ENCODE measurements around the gene GALNT17.

Gene GALNT17

GRCh38 chr7:71281261-71281660, 149.3 kb downstream of the GALNT17 start:
- Histone ChIP-seq H3K4me1 (ENCODE audit: insufficient read depth, insufficient read length) (no peaks in the 10 kb centered on the region), H3K4me3 (ENCODE audit: insufficient read length, low read depth) (no peak overlapping the region), H3K9ac (ENCODE audit: insufficient read length, low read depth) (no peak overlapping the region), H3K9me3 (ENCODE audit: insufficient read depth, low read length) (peaks cover 3% of the 10 kb centered on the region; the same call in 1 of the 2 replicates), H3K27me3 (ENCODE audit: insufficient read depth, insufficient read length) (no peaks in the 10 kb centered on the region), H3K36me3 (ENCODE audit: insufficient read depth, insufficient read length, low read length) (no peaks in the 10 kb centered on the region)
- TF ChIP-seq SUZ12 (IDR thresholded peaks at IDR 0.05; ENCODE audit: extremely low read depth, insufficient read depth, insufficient read length) (no peak), YY1 (IDR thresholded peaks at IDR 0.05; ENCODE audit: insufficient read depth, insufficient read length) (no peak), ZNF274 (IDR thresholded peaks at IDR 0.05; ENCODE audit: low read depth, low read length) (no peak)
- DNase-seq (ENCODE audit: low read depth, low spot score) = no peak

- H3K4me1 ChIP-seq (ENCODE audit: insufficient read depth, insufficient read length) = no peaks in the 10 kb centered on the region
- H3K4me3 ChIP-seq (ENCODE audit: insufficient read length, low read depth) = no peak overlapping the region
- no peak overlapping the region for H3K9ac ChIP-seq (ENCODE audit: insufficient read length, low read depth)
- TF ChIP-seq ZNF274 (IDR thresholded peaks at IDR 0.05; ENCODE audit: low read depth, low read length) (no peak), SUZ12 (IDR thresholded peaks at IDR 0.05; ENCODE audit: extremely low read depth, insufficient read depth, insufficient read length) (no peak), YY1 (IDR thresholded peaks at IDR 0.05; ENCODE audit: insufficient read depth, insufficient read length) (no peak)
- peaks cover 3% of the 10 kb centered on the region; the same call in 1 of the 2 replicates for H3K9me3 ChIP-seq (ENCODE audit: insufficient read depth, low read length)
- H3K27me3 ChIP-seq (ENCODE audit: insufficient read depth, insufficient read length) = no peaks in the 10 kb centered on the region
- no peaks in the 10 kb centered on the region for H3K36me3 ChIP-seq (ENCODE audit: insufficient read depth, insufficient read length, low read length)
- DNase-seq (ENCODE audit: low read depth, low spot score) = no peak
These were observed 151.9 kb downstream of the GALNT17 start for GRCh38 chr7:71283802-71284201.

DNA sequence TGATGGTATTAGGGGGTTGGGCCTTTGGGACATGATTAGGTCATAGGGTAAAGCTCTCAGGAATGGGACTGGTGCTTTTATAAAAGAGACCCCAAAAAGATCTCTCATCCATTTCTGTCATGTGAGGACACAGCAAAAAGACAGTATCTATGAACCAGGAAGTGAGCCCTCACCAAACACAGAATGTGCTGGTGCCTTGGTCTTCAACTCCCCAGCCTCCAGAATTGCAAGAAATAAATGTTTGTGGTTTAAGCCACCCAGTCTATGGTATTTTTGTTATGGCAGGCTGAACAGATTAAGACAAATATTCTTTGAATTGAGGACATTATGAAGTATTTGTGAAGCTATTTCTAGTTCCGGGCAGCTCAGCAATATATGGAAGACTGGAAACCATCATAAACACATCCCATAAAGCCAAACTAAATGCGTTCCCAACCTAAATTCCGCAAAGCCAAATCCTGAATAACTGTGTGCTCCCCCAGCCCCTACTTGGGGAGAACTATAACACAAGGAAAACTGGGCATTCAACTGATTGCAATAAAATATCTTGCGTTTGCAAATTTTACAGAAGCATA, 153.7 kb downstream of the GALNT17 start:
- no peaks in the 10 kb centered on the region for H3K4me1 ChIP-seq (ENCODE audit: insufficient read depth, insufficient read length)
- DNase-seq (ENCODE audit: low read depth, low spot score) = no peak
- peaks cover 3% of the 10 kb centered on the region; the same call in 1 of the 2 replicates for H3K9me3 ChIP-seq (ENCODE audit: insufficient read depth, low read length)
- H3K27me3 ChIP-seq (ENCODE audit: insufficient read depth, insufficient read length) = no peaks in the 10 kb centered on the region
- no peak overlapping the region for H3K9ac ChIP-seq (ENCODE audit: insufficient read length, low read depth)
- no peak overlapping the region for H3K4me3 ChIP-seq (ENCODE audit: insufficient read length, low read depth)
- no peaks in the 10 kb centered on the region for H3K36me3 ChIP-seq (ENCODE audit: insufficient read depth, insufficient read length, low read length)
- TF ChIP-seq YY1 (IDR thresholded peaks at IDR 0.05; ENCODE audit: insufficient read depth, insufficient read length) = no peak
- TF ChIP-seq ZNF274 (IDR thresholded peaks at IDR 0.05; ENCODE audit: low read depth, low read length) = no peak

DNA sequence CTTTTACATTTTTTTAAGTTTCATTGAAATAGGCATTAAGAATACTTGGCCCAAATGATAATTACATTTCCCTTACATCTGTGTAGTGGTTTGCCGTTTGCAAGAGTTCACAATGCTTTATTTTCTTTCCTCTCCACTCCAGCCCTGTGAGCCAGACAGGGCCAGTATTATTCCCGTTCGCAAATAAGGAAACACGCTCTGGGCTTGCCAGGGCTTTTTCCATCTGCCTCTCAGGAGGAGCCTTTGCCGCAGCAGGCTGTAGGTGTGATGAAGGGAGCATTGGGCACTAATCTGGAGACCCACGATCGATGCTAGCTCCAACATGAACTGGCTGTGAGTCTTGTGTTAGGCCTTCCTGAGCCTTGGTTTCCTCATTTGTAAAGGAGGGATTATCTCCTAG, 154.4 kb downstream of the GALNT17 start:
- no peak overlapping the region for H3K4me3 ChIP-seq (ENCODE audit: insufficient read length, low read depth)
- no peak for TF ChIP-seq SUZ12 (IDR thresholded peaks at IDR 0.05; ENCODE audit: extremely low read depth, insufficient read depth, insufficient read length)
- TF ChIP-seq YY1 (IDR thresholded peaks at IDR 0.05; ENCODE audit: insufficient read depth, insufficient read length) = no peak
- no peak for TF ChIP-seq ZNF274 (IDR thresholded peaks at IDR 0.05; ENCODE audit: low read depth, low read length)
- no peaks in the 10 kb centered on the region for H3K36me3 ChIP-seq (ENCODE audit: insufficient read depth, insufficient read length, low read length)
- no peak for DNase-seq (ENCODE audit: low read depth, low spot score)
- no peaks in the 10 kb centered on the region for H3K27me3 ChIP-seq (ENCODE audit: insufficient read depth, insufficient read length)
- H3K9ac ChIP-seq (ENCODE audit: insufficient read length, low read depth) = no peak overlapping the region
- H3K9me3 ChIP-seq (ENCODE audit: insufficient read depth, low read length) = peaks cover 3% of the 10 kb centered on the region; the same call in 1 of the 2 replicates
- no peaks in the 10 kb centered on the region for H3K4me1 ChIP-seq (ENCODE audit: insufficient read depth, insufficient read length)

- TF ChIP-seq YY1 (IDR thresholded peaks at IDR 0.05; ENCODE audit: insufficient read depth, insufficient read length) = no peak
- TF ChIP-seq SUZ12 (IDR thresholded peaks at IDR 0.05; ENCODE audit: extremely low read depth, insufficient read depth, insufficient read length) = no peak
- TF ChIP-seq ZNF274 (IDR thresholded peaks at IDR 0.05; ENCODE audit: low read depth, low read length) = no peak
- H3K4me1 ChIP-seq (ENCODE audit: insufficient read depth, insufficient read length) = no peaks in the 10 kb centered on the region
- H3K4me3 ChIP-seq (ENCODE audit: insufficient read length, low read depth) = no peak overlapping the region
- no peak for DNase-seq (ENCODE audit: low read depth, low spot score)
- H3K9me3 ChIP-seq (ENCODE audit: insufficient read depth, low read length) = peaks cover 3% of the 10 kb centered on the region; the same call in 1 of the 2 replicates
- H3K36me3 ChIP-seq (ENCODE audit: insufficient read depth, insufficient read length, low read length) = no peaks in the 10 kb centered on the region
- no peaks in the 10 kb centered on the region for H3K27me3 ChIP-seq (ENCODE audit: insufficient read depth, insufficient read length)
- H3K9ac ChIP-seq (ENCODE audit: insufficient read length, low read depth) = no peak overlapping the region
These were observed 155.0 kb downstream of the GALNT17 start for GRCh38 chr7:71286924-71287323.

DNA sequence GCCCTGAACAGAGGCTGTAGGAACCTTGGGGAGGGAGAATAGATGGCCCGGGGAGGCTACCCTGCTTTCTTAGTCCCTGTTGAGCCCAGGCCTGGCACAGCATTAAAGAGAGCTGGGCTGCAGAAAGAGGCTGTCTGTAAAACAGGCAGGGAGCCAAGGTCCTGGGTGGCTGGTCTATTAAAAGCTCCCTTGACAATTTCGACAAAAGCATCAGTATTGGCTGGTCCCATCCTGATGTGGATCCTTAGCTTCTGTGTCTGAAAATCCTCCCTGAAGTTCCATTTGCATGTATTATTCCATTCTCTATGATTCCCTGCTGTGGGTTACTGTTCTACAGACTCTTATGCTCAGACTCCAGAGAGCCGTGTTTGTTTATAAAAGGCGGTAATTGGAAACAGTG, 158.5 kb downstream of the GALNT17 start:
- Histone ChIP-seq H3K27me3 (ENCODE audit: insufficient read depth, insufficient read length) (no peaks in the 10 kb centered on the region), H3K9ac (ENCODE audit: insufficient read length, low read depth) (no peak overlapping the region), H3K4me1 (ENCODE audit: insufficient read depth, insufficient read length) (no peaks in the 10 kb centered on the region), H3K9me3 (ENCODE audit: insufficient read depth, low read length) (no peaks in the 10 kb centered on the region), H3K4me3 (ENCODE audit: insufficient read length, low read depth) (no peak overlapping the region), H3K36me3 (ENCODE audit: insufficient read depth, insufficient read length, low read length) (no peaks in the 10 kb centered on the region)
- DNase-seq (ENCODE audit: low read depth, low spot score) = no peak
- no peak for TF ChIP-seq ZNF274 (IDR thresholded peaks at IDR 0.05; ENCODE audit: low read depth, low read length)
- TF ChIP-seq SUZ12 (IDR thresholded peaks at IDR 0.05; ENCODE audit: extremely low read depth, insufficient read depth, insufficient read length) = no peak
- TF ChIP-seq YY1 (IDR thresholded peaks at IDR 0.05; ENCODE audit: insufficient read depth, insufficient read length) = no peak

DNA sequence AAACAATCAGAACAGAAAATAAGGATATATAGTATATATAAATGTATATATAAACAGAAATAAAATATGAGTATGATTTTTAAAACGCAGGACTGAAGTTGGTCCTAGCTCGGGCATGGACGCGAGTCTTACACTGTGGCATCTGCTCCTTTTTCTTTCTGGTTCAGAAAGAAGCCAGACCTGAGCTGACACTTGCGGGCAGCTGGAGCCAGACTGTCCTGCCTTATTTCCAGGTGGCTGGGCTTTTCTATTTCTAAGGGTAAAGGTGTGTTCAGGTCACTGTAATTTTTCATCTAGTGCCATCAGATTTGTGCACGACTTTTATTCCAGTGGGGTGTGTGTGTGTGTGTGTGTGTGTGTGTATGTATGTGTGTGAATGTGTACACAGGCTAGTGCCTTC, 166.4 kb downstream of the GALNT17 start:
- H3K4me3 ChIP-seq (ENCODE audit: insufficient read length, low read depth) = no peak overlapping the region
- H3K36me3 ChIP-seq (ENCODE audit: insufficient read depth, insufficient read length, low read length) = no peaks in the 10 kb centered on the region
- H3K9ac ChIP-seq (ENCODE audit: insufficient read length, low read depth) = no peak overlapping the region
- TF ChIP-seq ZNF274 (IDR thresholded peaks at IDR 0.05; ENCODE audit: low read depth, low read length) (no peak), YY1 (IDR thresholded peaks at IDR 0.05; ENCODE audit: insufficient read depth, insufficient read length) (no peak), SUZ12 (IDR thresholded peaks at IDR 0.05; ENCODE audit: extremely low read depth, insufficient read depth, insufficient read length) (no peak)
- no peaks in the 10 kb centered on the region for H3K27me3 ChIP-seq (ENCODE audit: insufficient read depth, insufficient read length)
- DNase-seq (ENCODE audit: low read depth, low spot score) = no peak
- H3K9me3 ChIP-seq (ENCODE audit: insufficient read depth, low read length) = no peaks in the 10 kb centered on the region
- H3K4me1 ChIP-seq (ENCODE audit: insufficient read depth, insufficient read length) = no peaks in the 10 kb centered on the region
